HG03064 (cell line): ENCODE measurements around the gene LATS1.
"Not testable (repeated sequence)": the region's sequence is repeated elsewhere in the genome, so short reads cannot be mapped to it uniquely, and the experiment has no call there.

Experiments used
- ATAC-seq: cut with Tn5 transposase; IDR thresholded peaks from one replicate; pipeline ENCODE4 v1.9.1; 2021; ENCODE audit warnings: low read depth; ENCODE audit not compliant: unreplicated experiment

Gene LATS1

DNA sequence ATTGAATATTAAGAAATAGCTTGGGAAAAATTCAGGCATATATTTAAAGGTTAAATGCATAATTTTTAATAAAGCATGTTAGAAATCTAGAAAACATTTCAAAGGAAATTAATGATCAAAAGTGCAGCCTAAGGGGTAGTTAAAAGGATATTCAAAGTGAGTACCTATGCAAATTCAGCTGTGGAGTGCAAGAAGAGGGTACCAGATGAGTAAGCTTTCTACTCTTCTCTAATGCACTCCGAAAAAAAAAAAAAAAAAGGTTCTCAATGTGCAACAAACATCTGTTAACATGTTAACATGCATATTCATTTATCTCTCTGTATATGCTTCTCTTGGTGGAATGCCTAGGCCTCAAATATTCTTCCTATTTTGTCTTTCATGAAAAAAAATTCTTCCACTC is 37.4 kb downstream of the LATS1 start:
- no peak for ATAC-seq

DNA sequence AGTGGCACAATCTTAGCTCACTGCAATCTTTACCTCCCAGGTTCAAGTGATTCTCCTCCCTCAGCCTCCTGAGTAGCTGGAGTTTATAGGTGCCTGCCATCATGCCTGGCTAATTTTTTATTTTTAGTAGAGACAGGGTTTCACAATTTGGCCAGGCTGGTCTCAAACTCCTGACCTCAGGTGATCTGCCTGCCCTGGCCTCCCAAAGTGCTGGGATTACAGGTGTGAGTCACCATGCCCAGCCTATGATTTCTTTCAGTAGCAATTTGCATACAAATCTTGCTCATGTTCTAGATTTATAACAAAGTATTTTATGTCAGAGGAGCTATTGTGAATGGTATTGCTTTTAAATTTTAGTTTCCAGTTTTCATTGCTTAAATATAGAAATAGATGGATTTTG is 45.6 kb downstream of the LATS1 start:
- not testable (repeated sequence) for ATAC-seq

DNA sequence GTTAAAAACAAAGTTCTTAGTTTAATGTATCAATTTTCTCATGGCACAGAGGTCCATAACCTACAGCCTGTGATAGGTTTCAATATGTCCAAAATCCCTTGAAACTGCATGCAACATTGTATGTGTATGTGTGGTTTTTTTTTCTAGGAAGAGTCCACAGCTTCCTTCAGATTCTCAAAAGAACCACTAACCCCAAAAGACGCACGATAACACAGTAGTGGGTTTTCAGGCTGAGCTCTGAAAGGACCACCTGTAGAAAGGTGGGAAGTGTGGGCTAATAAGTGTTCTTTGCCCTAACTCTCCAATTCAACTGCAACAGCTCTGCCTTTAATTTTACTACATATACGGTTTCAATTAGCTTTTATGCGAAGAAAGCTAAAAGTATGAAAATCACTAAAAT is 57.9 kb downstream of the LATS1 start:
- no peak for ATAC-seq

DNA sequence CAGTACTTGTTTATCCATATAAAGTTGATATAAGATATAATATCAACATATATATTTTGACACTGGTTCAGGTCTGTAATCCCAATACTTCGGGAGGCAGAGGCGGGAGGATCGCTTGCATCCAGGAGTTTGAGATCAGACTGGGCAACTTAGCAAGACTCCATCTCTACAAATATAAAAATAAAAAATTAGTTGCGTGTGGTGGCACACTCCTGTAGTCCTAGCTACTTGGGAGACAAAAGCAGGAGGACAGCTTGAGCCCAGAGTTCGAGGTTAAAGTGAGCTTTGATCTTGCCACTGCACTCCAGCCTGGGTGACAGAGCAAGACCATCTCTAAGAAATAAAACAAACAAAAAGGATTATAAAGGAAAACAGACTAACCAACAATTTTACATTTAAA is 60.5 kb downstream of the LATS1 start:
- no peak for ATAC-seq

DNA sequence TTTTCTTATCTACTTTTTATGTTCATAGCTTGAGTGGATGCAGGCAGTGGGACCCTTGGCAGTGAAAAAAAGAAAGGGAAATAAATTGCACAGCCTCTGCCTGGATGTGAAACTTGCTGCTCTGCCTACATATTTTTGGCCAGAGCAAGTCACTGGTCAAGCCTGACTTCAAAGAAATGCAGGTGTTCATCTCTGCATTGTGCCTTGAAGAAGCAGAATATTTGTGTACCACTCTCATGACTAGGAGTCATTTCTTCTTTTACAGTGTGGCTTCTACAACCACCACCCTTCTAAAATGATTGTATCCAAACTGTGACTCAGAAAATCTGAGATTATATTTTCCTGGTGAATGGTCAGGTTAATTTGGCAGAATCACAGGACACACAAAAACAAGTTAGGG is 66.8 kb downstream of the LATS1 start:
- no peak for ATAC-seq

DNA sequence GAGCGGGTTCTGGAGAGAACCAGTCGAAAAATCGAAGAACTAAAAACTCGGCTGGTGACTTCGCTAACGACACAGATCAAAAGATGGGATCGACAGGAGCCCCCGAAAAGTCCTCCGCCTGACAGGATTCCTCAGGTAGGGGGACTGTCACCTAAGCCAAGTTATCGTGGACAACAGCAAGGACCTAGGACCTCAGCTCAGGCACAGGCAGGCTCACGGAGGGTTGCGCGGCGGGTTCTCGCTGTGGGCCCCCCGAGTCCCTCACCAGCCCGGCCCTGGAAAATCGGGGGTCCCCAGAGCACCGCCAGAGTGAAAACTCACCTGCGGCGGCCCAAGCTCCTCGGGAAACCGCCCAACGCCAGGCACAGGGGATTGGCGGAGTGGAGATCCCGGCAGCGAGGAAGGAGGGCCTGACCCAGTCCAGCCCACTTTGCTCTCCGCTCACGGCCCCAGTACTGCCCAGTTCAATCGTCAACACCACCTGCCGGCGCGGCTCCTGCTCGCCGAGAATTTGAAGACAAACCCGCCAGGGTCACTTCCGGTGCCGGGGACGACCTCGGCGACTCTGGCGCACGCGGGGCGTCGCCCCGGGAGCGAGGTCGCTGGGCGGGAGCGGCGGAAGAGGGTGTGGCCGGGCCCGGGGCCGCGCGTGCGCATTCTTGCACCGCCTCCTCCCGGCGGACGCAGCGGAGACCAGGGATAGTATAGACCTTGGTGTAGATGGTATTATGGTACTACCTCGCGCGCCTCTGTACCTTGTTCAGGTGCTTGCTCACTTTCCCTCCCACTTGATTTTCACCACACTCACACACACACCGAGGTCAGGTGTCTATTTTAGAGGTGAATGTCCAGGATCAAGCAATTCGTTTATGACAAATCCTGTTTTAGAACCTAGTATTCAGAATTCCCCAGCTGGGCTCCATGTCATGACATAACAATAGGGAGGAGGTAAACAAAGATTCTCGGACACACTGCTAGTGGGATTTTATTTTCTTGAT is 69.5 kb downstream of the LATS1 start, which contains the start of gene KATNA1:
TSS of gene KATNA1 (minus strand) at position 567 of the 998 bp plus-strand sequence. CDS start 10,167 bp downstream, outside the sequence.
- ATAC-seq, result peak; percentile 79

DNA sequence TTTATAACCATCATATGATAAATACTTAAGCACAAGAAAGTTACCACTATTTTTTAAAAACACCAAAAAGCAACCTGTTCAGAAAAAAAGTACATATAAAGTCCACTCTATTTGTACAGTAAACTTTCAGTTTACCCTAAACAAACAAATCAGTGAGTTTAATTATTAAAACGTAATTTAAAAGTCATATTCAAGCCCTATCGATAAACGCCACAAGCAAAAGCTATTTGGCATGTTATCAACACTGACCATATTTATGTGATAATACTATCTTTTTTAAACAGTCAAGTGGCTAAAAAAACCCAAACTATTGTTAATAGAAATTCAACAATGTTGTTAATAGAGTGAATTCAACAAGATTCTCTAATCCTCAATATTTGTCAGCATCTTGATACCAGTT is 71.3 kb downstream of the LATS1 start:
- ATAC-seq, result no peak

DNA sequence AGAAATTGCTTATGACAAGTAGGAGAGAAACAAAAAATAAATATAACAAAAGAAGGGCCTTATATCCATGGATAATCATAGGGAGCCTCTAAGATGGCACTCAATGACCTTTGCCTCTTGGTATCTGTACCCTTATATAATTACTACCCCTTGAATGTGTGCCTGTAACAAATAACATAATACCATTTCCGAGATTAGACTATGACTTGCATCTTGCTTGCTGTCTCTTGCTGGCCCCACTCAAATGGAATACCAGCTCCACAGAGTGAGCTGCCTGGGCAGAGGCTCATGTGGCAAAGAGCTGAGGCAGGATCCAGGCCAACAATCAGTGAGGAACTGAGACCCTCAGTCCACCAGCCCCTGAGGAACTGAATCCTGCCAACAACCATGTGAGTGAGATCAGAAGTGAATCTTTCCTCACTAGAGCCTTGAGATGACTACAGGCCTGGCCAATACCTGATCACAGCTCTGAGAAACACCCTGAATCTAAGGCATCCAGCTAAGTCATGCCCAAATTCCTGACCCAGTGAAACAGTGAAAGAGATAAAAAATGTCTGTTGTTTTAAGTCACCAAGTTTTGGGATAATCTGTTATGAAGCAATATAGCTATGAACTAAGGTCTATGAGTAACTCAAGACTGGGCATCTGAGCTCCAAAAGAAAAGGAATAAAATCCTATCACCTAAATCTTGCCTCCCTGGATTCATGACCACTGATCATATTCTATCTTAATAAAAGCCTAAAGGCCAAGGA is 74.9 kb downstream of the LATS1 start:
- no peak for ATAC-seq

DNA sequence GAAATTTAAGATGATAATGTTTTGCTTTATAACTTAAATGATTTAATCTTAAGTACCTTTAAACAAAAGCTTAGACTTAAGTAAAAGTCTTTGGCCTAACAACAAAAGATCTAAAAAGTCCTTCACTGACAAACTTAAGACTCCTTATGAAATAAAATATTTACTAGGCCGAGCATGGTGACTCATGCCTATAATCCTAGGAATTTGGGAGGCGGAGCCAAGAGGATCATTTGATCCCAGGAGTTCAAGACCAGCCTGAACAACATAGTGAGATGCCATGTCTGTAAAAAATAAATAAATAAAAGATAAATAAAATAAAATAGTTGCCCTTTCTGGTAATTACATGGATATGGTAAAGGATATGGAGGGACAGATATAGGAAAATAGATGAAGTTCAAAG is 81.8 kb downstream of the LATS1 start:
- no peak for ATAC-seq

DNA sequence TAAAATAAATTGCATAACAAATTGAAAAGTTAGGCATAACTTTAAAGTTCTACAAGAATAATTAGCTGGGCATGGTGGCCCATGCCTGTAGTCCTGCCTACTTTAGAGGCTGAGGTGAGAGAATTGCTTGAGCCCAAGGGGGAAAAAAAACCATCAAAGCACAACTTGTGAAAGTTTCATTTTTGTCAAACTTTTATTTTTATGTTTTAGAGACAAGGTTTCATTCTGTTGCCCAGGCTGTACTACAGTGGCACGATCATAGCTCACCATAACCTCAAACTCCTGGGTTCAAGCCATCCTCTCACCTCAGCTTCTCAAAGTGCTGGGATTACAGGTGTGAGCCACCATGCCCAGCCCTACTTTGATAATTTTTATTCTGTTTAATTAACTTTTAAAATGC is 83.6 kb downstream of the LATS1 start:
- no peak for ATAC-seq

DNA sequence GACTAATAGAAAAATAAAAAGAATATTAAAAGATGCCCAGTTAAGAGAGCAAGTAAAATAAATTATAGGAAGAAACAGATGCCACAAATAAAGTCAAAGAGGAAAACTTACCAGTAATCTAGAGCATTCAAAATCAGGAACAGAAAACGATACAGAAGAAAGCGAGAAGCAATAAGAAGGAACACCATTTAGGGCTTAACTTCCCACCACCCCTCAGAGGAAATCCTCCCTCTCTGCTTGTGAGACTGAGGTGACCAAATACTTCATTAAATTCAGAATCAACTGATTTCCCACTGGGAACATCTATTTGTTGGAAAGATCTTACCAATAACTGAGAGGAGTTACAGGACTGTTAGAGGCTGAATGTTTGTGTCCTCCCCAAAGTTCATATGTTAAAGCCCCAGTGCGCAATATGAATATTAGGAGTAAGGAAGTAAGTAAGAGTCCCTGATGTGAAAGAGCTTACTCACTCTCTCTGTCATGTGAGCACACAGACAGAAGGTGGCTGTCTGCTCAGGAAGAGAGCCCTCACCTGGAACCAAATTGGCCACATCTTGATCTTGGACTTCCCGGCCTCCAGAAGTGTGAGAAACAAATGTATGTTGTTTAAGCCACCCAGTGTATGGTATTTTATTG is 88.9 kb downstream of the LATS1 start:
- peak; percentile 84 for ATAC-seq

DNA sequence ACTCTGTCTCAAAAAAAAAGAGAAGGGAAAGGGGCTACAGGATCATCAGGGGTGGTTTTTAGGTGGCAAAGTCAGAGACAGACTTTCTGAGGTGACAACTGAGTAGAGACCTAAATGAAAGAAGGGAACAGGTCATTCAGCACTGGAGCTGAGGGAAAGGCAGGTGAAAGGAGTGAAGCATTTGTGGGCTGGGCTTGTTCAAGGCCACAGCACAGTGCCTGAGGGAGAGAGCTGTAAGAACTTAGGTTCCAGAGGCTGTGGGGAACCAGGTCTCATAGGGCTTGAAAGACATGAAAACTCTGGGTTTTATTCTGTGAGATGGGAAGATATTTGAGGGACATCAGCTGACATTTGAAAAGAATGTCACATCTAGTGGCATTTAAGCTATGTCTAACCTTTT is 90.2 kb downstream of the LATS1 start:
- ATAC-seq, result no peak

DNA sequence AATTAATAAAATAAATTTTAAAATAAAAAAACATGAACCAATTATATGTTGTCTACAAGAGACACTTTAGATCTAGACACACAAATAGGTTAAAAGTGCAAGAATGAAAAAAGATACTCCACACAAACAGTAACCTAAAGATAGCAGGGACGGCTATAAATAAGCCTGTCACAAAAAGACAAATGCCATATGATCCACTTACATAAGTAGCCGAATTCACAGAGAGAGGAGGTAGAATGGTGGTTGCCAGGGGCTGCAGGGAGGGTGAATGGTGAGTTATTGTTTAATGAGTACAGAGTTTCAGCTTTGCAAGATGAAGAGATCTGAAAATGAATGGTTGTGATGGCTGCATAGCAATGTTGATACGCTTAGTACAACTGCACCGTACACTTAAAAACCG is 102.1 kb downstream of the LATS1 start:
- ATAC-seq, result no peak

DNA sequence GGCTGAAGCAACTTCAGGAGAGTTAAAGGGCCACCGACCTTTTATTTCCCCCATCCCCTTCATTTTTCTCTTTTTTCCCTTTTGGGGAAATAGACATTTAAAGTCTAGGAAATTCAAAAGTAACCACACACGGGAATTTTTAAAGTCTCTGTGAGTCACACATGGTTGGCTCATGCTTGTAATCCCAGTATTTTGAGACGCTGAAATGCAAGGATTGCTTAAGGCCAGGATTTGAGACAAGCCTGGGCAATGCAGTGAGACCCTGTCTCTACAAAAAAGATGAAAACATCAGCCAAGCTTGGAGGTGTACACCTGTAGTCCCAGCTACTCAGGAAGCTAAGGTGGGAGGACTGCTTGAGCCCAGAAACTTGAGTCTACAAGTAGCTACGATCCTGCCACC is 103.6 kb downstream of the LATS1 start:
- no peak for ATAC-seq

DNA sequence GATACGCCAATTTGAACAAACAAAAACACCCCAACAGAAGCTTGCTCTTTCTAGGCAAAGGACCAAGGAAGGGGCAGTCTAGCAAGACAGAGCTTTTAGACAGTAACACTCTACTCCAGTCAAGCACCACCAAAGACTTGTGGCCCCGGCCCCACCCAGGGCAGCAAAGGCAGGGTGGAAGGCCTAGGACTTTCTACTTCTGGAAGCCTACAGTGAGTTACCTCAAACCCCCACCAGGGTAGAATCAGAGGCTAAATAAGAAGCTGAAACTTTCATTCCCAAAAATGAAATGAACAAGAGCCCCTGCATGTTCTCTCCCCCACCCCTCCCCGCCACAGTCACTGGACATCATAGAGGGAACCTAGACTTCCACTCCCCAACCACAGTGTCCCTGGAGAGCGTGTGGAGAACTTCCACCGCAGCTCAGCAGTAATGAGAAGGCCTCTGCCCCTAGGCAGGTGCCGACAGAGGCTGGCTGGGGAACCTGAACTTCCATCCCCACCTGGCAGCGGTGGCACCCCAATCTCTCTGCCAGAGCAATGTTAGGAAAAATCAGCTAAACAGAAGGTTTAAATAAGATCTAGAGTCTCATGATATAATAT is 109.4 kb downstream of the LATS1 start:
- no peak for ATAC-seq
